Suprapubic skin (tissue), 4 donors: ENCODE results near the gene CNIH3. TPM values are rescaled to one million over a fixed set of nuclear protein-coding genes. Genes with fewer than 3 reads are reported as not detected.

Experiments used
- DNase-seq, 2 donors: peaks; one replicate each; pipeline ENCODE4 v3.0.0-alpha.2; 2019; ENCODE audit warnings: low spot score in 2 of 2
- H3K27ac ChIP-seq: fragments of 200-600 bp; sonication (generic); one replicate; pipeline ENCODE4 v1.5.1; 2019
- H3K27me3 ChIP-seq: fragments of 200-600 bp; sonication (generic); one replicate; pipeline ENCODE4 v1.5.1; 2019
- H3K36me3 ChIP-seq: fragments of 200-600 bp; sonication (generic); one replicate; pipeline ENCODE4 v1.5.1; 2019
- H3K4me1 ChIP-seq: fragments of 200-600 bp; sonication (generic); one replicate; pipeline ENCODE4 v1.5.1; 2019
- H3K4me3 ChIP-seq: fragments of 200-600 bp; sonication (generic); one replicate; pipeline ENCODE4 v1.5.1; 2019; ENCODE audit warnings: mild to moderate bottlenecking
- H3K9me3 ChIP-seq: fragments of 200-600 bp; sonication (generic); one replicate; pipeline ENCODE4 v1.5.1; 2019
- EP300 ChIP-seq: sonication (generic); formaldehyde crosslinking; IDR thresholded peaks from one replicate; pipeline ENCODE4 v1.6.1; 2017; ENCODE audit warnings: antibody characterized with exemption
- POLR2A ChIP-seq, 2 donors: fragments of 450-650 bp; IDR thresholded peaks; one replicate each; pipeline ENCODE4 v1.6.1; 2017; ENCODE audit warnings: antibody characterized with exemption in 2 of 2, mild to moderate bottlenecking in 2 of 2, moderate library complexity in 2 of 2
- POLR2AphosphoS5 ChIP-seq, 3 donors: sonication (generic); formaldehyde crosslinking; IDR thresholded peaks; one replicate each; pipeline ENCODE4 v1.6.1; 2017; ENCODE audit warnings: antibody characterized with exemption in 3 of 3
- WGBS: methylation state at CpG from one replicate; pipeline ENCODE4 v1.1.5; 2018; 5-methylcytosine and 5-hydroxymethylcytosine counted together
- total RNA-seq, 4 donors: library from RNA; depleted of rRNA; stranded (reverse); fragments of >200 nt; gene quantifications; one replicate each; pipeline ENCODE4 v1.1.0, GENCODE V29; 2016
- TF ChIP-seq, protein P1 (sequence below), 2 donors: fragments of 200-600 bp in 1 of 2; fragments of 450-650 bp in 1 of 2; sonication (generic) in 1 of 2; IDR thresholded peaks; one replicate each; pipeline ENCODE4 v1.5.1; 2016 to 2019; ENCODE audit warnings: antibody characterized with exemption in 2 of 2, mild to moderate bottlenecking in 1 of 2, moderate library complexity in 1 of 2

The CNIH3 gene
- total RNA-seq, 4 donors from 2014 or later = 0.57 to 6.7 (median 0.62) TPM; not detected in 1

- peaks cover 13% of the 10 kb centered on the region for H3K4me1 ChIP-seq
- H3K27me3 ChIP-seq = no peaks in the 10 kb centered on the region
- TF ChIP-seq EP300 (no peak), POLR2A (IDR thresholded peaks at IDR 0.05) (no peak), POLR2AphosphoS5 (IDR thresholded peaks at IDR 0.05) (no peak)
- TF ChIP-seq, protein P1, sequence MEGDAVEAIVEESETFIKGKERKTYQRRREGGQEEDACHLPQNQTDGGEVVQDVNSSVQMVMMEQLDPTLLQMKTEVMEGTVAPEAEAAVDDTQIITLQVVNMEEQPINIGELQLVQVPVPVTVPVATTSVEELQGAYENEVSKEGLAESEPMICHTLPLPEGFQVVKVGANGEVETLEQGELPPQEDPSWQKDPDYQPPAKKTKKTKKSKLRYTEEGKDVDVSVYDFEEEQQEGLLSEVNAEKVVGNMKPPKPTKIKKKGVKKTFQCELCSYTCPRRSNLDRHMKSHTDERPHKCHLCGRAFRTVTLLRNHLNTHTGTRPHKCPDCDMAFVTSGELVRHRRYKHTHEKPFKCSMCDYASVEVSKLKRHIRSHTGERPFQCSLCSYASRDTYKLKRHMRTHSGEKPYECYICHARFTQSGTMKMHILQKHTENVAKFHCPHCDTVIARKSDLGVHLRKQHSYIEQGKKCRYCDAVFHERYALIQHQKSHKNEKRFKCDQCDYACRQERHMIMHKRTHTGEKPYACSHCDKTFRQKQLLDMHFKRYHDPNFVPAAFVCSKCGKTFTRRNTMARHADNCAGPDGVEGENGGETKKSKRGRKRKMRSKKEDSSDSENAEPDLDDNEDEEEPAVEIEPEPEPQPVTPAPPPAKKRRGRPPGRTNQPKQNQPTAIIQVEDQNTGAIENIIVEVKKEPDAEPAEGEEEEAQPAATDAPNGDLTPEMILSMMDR (IDR thresholded peaks at IDR 0.05) = no peak
- no peaks in the 10 kb centered on the region for H3K9me3 ChIP-seq
- no peaks in the 10 kb centered on the region for H3K36me3 ChIP-seq
- H3K4me3 ChIP-seq = no peak overlapping the region
- 39% methylated on average over 4 of the region's 4 CpGs for WGBS
- no peak overlapping the region for H3K27ac ChIP-seq
- DNase-seq = no peak
Observed at GRCh38 chr1:224747578-224747977, 131.5 kb downstream of the CNIH3 start.

GRCh38 chr1:224749916-224750315 is 133.8 kb downstream of the CNIH3 start:
- DNase-seq = no peak
- Histone ChIP-seq H3K27ac (no peak overlapping the region), H3K9me3 (no peaks in the 10 kb centered on the region), H3K4me1 (peaks cover 13% of the 10 kb centered on the region), H3K4me3 (no peak overlapping the region), H3K27me3 (no peaks in the 10 kb centered on the region), H3K36me3 (no peaks in the 10 kb centered on the region)
- TF ChIP-seq EP300 (no peak), POLR2AphosphoS5 (IDR thresholded peaks at IDR 0.05) (no peak), POLR2A (IDR thresholded peaks at IDR 0.05) (no peak)
- TF ChIP-seq, protein P1 (IDR thresholded peaks at IDR 0.05) = no peak
- WGBS = 90% methylated on average over 4 of the region's 4 CpGs

DNA sequence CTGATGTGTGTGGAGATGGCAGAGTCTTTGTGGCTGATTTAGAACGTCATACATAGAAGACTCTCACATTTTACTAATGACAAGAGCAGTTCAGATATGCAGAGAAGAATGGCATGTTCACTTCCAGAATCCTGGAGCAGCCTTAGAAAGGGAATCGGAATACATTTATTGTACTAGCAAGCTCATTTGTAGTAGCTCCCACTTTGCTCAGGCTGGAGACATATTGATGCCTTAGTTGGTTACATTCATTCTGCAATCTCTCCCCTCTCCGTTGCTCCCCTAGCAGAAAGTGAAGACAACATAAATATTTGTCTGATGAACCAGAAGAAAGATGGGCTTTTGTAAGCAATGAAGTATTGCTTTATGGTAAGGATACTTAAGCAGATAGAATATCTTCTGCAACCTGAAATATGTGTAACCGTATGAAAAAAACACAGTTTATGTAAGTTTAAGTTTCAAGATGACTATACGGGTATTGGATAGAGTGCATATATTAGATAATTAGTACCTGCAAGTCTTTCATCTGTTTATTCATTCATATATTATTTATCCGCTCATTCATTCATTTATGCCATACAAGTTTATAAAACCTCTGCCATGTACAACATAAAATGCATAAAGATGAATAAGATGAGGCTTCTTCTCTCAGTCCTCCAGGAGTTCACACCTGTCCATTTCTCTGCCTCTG is 135.7 kb downstream of the CNIH3 start:
- Histone ChIP-seq H3K9me3 (no peaks in the 10 kb centered on the region), H3K4me1 (peaks cover 13% of the 10 kb centered on the region), H3K27ac (no peak overlapping the region), H3K27me3 (no peaks in the 10 kb centered on the region), H3K36me3 (no peaks in the 10 kb centered on the region), H3K4me3 (no peak overlapping the region)
- TF ChIP-seq EP300 (no peak), POLR2AphosphoS5 (IDR thresholded peaks at IDR 0.05) (no peak), POLR2A (IDR thresholded peaks at IDR 0.05) (no peak)
- TF ChIP-seq, protein P1 (IDR thresholded peaks at IDR 0.05) = no peak
- WGBS = 78% methylated on average over 6 of the region's 6 CpGs
- no peak for DNase-seq

DNA sequence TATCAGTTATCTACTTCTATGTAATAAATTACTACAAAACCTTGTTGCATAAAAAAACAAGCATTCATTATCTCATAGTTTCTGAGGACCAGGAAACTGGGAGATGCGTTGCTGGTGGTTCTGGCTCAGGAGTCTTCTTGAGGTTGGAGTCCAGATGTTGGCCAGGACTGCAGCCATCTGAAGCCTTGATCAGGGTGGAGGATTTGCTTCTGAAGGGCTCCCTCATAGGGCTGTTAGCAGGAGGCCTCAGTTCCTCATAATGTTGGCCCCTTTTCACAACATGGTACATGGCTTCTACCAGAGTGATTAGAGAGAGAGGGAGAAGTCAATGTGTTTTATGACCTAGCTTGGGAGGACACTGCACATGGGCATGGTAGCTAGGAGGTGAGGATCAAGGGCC is 137.4 kb downstream of the CNIH3 start:
- H3K9me3 ChIP-seq = no peaks in the 10 kb centered on the region
- DNase-seq = no peak

GRCh38 chr1:224755586-224755985 is 139.5 kb downstream of the CNIH3 start:
- H3K27me3 ChIP-seq = no peaks in the 10 kb centered on the region
- H3K27ac ChIP-seq = no peak overlapping the region
- TF ChIP-seq POLR2AphosphoS5 (IDR thresholded peaks at IDR 0.05) = no peak
- TF ChIP-seq, protein P1 (IDR thresholded peaks at IDR 0.05) = no peak
- TF ChIP-seq EP300 = no peak
- no peak for TF ChIP-seq POLR2A (IDR thresholded peaks at IDR 0.05)
- no peaks in the 10 kb centered on the region for H3K36me3 ChIP-seq
- H3K9me3 ChIP-seq = no peaks in the 10 kb centered on the region
- no peak overlapping the region for H3K4me3 ChIP-seq
- WGBS = 83% methylated on average over 4 of the region's 4 CpGs
- no peak for DNase-seq
- H3K4me1 ChIP-seq = peaks cover 4% of the 10 kb centered on the region

More for the DNA sequence above, 137.4 kb downstream of the CNIH3 start:
- TF ChIP-seq POLR2AphosphoS5 (IDR thresholded peaks at IDR 0.05) (no peak), EP300 (no peak), POLR2A (IDR thresholded peaks at IDR 0.05) (no peak)
- TF ChIP-seq, protein P1 (IDR thresholded peaks at IDR 0.05) = no peak
- Histone ChIP-seq H3K27me3 (no peaks in the 10 kb centered on the region), H3K36me3 (no peaks in the 10 kb centered on the region), H3K4me3 (no peak overlapping the region), H3K4me1 (peaks cover 4% of the 10 kb centered on the region), H3K27ac (no peak overlapping the region)
- WGBS = 68% methylated on average over 1 of the region's 1 CpG
